Stimulated activated CD4-positive, alpha-beta T cell treated with anti-CD3 and anti-CD28 coated beads, Interleukin-15, amount 100 ng/mL, for 48 hours (primary cell): ENCODE results near the gene ASPG.

ENCODE experiments used
- DNase-seq, 2 donors: peaks; one replicate each; pipeline ENCODE4 v3.0.0-alpha.2; 2020; ENCODE audit warnings: low read depth in 2 of 2

The ASPG gene

GRCh38 chr14:104161602-104162367 is 76.3 kb downstream of the ASPG start:
- no peak for DNase-seq

GRCh38 chr14:104162495-104162894 is 77.0 kb downstream of the ASPG start:
- no peak for DNase-seq

GRCh38 chr14:104163541-104163940 is 78.0 kb downstream of the ASPG start:
- DNase-seq, result no peak

- no peak for DNase-seq
Observed at GRCh38 chr14:104164041-104164440, 78.5 kb downstream of the ASPG start.

- no peak for DNase-seq
Observed at GRCh38 chr14:104164512-104164911, 79.0 kb downstream of the ASPG start.
